ENCODE measurements around the gene TAP2. TPM values are rescaled to one million over a fixed set of nuclear protein-coding genes. Genes with fewer than 3 reads are reported as not detected.

TAP2 gene
- total and polyA plus RNA-seq, 2 of the 13 experiments (the other 11 are each of a cell fraction or from before 2014, with no cell fraction given): 10.3 to 17.6 TPM

- TF ChIP-seq ATF3 (CRISPR knock-in tag; IDR thresholded peaks at IDR 0.05) (no peak), GLI4 (CRISPR knock-in tag; IDR thresholded peaks at IDR 0.05; ENCODE audit: borderline replicate concordance) (peak; percentile 78; the same call in 1 of the 2 replicates), DMAP1 (CRISPR knock-in tag; IDR thresholded peaks at IDR 0.05) (no peak; the same call in 1 of the 2 replicates), GABPB1 (CRISPR knock-in tag; IDR thresholded peaks at IDR 0.05) (peak; percentile 77), GABPA (IDR thresholded peaks at IDR 0.05; ENCODE audit: low read depth, low read length) (no peak), GABPA (CRISPR knock-in tag; IDR thresholded peaks at IDR 0.05; ENCODE audit: low read depth) (0 out of 2 replicates have a peak, but pooled peaks have one; percentile 21), CENPBD1 (CRISPR knock-in tag; IDR thresholded peaks at IDR 0.05; ENCODE audit: borderline replicate concordance, low read depth) (no peak), HIC2 (CRISPR knock-in tag; IDR thresholded peaks at IDR 0.05; ENCODE audit: low read depth) (no peak; the same call in 1 of the 2 replicates), HNF1B (CRISPR knock-in tag; IDR thresholded peaks at IDR 0.05) (peak; percentile 73; the same call in 1 of the 2 replicates), AFF4 (CRISPR knock-in tag; IDR thresholded peaks at IDR 0.05) (0 out of 2 replicates have a peak, but pooled peaks have one; percentile 39), ZNF639 (CRISPR knock-in tag; conservative IDR thresholded peaks at IDR 0.05) (peak; percentile 74), HMG20A (CRISPR knock-in tag; IDR thresholded peaks at IDR 0.05; ENCODE audit: borderline replicate concordance) (no peak; the same call in 1 of the 2 replicates), ZUFSP (CRISPR knock-in tag; IDR thresholded peaks at IDR 0.05; ENCODE audit: borderline replicate concordance) (no peak), HNRNPUL1 (IDR thresholded peaks at IDR 0.05; ENCODE audit: low read depth, low read length) (no peak)
These were observed 15.2 kb upstream of the TAP2 start, which contains the start of the genes PSMB9 and TAP1 (continued) for GRCh38 chr6:32853541-32854375.
